ENCODE data around the gene PEX6.

PEX6 gene

DNA sequence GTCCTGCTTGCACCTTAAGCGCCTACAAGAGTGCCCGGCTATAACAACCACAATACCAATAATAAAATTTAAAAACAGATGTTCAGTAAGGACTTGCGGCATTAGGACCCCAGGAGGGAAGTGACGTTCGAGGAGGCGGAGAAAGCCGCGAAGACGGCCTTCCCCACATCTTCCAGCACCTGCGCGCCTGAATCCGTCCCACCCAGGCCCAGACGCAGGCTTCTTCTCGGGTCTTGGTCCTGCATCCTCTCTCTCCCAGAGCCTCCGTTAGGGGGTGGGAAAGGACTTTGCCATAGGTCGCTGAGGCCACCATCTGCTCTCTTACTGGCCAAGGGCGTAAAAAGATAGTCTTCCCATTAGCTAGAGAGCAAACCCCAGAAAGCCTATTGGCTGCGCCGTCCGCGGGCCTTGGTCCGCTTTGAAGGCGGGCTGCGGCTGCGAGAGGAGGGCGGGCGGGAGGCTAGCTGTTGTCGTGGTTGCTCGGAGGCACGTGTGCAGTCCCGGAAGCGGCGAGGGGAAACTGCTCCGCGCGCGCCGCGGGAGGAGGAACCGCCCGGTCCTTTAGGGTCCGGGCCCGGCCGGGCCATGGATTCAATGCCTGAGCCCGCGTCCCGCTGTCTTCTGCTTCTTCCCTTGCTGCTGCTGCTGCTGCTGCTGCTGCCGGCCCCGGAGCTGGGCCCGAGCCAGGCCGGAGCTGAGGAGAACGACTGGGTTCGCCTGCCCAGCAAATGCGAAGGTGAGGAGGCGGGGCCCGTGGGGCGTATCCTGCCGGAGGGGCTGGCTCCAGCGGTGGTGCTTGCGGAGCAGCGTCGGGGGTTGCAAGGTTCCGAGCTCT lies 49.8 kb downstream of the PEX6 start, which contains the start of gene CNPY3:
Gene CNPY3 (plus strand): TSS at position 495 of the 835 bp plus-strand sequence. CDS start 91 bp downstream, at position 586.
- peak; percentile 96 to 97 for DNase-seq

DNA sequence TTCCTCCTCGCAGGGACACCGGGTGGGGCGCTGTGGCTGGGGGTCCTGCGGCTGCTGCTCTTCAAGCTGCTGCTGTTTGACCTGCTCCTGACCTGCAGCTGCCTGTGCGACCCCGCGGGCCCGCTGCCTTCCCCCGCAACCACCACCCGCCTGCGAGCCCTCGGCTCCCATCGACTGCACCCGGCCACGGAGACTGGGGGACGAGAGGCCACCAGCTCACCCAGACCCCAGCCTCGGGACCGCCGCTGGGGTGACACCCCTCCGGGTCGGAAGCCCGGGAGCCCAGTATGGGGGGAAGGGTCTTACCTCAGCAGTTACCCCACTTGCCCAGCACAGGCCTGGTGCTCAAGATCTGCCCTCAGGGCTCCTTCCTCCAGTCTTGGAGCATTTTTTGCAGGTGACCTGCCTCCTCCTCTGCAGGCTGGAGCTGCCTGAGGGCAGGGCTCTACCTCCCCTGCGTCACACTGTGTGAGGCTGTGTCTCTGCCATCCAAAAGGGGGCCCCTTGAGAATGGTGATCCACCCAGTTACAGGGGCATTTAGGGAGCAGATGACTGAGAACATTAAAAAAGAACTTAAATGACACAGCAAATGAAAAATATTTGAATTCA lies 53.6 kb downstream of the PEX6 start:
- DNase-seq, result no peak

DNA sequence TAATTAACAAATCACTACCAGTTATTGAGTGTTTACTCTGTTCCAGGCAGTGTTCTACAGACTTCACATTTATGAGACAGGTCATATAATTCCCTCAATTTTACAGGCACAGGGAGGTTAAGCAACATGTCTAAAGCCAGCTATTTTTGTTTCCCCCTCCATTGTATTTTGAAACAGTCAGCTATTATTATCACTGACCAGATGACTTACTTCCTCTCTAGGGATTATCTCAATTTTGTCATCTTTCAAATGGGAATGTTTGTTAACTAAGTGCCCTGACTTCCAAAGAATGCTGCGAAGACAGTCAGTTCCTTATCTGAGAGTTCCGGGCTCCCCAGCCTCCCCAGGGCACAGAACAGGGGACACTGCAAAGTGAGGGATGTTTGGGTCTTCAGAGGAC lies 55.3 kb downstream of the PEX6 start:
- no peak for DNase-seq

DNA sequence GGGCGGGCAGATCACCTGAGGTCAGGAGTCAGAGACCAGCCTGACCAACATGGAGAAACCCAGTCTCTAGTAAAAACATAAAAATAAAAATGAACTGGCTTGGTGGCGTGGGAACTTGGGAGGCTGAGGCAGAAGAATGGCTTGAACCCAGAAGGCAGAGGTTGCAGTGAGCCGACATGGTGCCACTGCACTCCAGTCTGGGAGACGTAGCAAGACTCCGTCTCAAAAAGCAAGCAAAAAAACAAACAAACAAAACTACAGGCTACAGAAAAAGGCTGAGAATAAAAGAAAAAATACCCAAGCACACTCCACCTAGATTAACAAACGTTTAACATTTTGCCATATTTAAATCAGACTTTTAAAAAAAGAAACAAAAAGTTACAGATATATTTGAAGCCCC lies 57.2 kb downstream of the PEX6 start:
- no peak for DNase-seq

DNA sequence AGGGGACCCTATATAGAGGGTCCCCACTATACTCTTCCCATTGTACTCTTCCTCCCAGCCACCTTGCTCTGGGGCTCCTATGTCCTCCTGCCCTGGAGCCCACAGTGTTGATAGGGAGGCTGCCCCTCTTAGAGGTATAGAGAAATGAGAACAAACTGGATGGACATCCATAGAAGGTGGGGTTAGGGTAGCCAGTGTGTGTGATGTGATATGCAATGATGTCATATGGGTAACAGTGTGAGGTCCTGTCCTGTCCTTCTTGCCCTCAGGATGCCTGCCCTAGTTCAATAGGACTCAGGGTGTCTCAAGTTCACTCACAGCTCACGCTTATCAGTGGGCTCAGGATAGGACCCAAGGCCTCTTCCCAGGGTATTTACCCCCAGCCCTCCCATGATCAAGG lies 62.7 kb downstream of the PEX6 start:
- no peak for DNase-seq

DNA sequence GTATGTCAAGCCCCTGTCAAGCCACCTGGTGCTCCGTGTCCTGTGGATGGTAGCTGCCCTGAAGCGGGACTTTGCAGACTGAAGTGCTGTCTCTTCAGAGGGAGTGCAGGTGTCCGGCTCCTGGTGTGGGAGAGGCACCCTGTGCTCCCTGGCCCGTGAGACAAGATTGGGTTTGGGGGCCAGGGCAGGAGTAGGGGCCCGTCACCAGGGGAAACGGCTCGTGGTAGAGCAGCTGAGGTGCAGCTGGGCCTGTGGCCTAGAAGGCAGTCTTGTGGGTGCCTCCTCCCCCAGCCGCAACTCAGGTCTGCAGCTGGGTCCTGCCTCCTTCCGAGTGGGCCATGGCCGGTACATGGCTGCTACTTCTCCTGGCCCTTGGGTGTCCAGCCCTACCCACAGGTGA lies 63.2 kb downstream of the PEX6 start, which contains the start of gene PTCRA:
Gene PTCRA (plus strand): TSS at position 322 of the 400 bp plus-strand sequence. CDS start 17 bp downstream, at position 339.
- DNase-seq, result no peak

DNA sequence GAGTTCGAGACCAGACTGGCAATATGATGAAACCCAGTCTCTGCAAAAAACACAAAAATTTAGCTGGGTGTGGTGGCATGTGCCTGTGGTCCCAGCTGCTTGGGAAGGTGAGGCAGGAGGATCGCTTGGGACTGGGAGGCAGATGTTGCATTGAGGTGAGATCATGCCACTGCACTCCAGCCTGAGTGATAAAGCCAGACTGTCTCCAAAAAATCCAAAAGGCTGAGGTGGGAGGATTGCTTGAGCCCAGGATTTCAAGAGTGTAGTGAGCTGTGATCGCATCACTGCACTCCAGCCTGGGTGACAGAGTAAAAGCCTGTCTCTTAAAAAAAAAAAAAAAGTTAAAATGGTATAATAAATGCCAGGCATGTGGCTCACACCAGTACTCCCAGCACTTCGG lies 64.4 kb downstream of the PEX6 start:
- no peak for DNase-seq

Measured in NCI-H446 (cell line).